ENCODE results near the gene SCN8A.

The SCN8A gene

DNA sequence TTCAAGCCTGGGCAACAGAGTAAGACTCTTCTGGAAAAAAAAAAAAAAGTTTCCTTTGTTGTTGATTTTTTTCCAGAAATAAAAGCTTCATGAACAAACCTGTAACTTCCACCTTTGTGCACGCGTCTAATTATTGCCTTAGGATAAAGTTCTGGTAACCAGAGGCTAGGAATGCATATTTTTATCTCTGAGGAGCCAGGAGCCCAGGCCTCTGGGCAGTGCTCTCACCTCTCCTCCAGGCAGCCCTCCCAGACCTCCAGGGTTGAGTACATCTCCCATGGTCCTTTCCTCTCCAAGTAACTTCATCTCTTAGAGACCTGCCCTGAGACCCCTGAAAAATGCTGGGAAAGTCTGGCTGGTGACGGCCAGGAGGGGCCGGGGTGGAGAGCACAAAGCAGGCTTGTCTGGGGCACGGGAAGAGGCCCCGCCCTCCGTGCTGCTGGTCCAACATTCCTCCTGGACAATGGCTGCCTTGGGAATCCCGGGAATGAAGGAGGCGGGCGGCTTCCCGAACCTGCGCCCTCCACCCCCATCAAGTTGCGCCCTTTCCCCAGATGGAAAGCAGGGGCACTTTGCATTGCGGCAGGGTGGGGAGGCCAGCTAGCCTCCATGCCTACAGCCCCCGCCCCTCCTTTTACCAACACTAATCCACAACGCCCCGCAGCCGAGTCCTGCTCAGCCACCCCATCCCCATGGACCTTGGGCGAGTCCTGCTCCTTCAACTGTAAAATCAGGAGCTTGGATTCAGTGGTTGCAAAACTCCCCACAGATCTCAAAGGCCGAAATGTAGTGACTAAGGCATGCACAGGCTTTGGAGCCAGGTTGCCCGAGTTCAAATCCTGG is 264.8 kb downstream of the SCN8A start:
- Mint-ChIP-seq H3K9me3 (no peaks in the 10 kb centered on the region), H3K4me1 (peaks cover 13% of the 10 kb centered on the region), H3K4me3 (no peak overlapping the region), H3K36me3 (no peaks in the 10 kb centered on the region), H3K27ac (no peak overlapping the region)
- ATAC-seq (no peak), DNase-seq (ENCODE audit: low spot score in 2 of 2) (no peak)

- H3K27ac Mint-ChIP-seq, result no peak overlapping the region
- no peak for ATAC-seq
- DNase-seq (ENCODE audit: low spot score in 2 of 2), result no peak
- H3K4me3 Mint-ChIP-seq, result no peak overlapping the region
- H3K4me1 Mint-ChIP-seq, result peaks cover 6% of the 10 kb centered on the region
- H3K36me3 Mint-ChIP-seq, result no peaks in the 10 kb centered on the region
- H3K9me3 Mint-ChIP-seq, result no peaks in the 10 kb centered on the region
Observed at GRCh38 chr12:51860986-51861385, 270.0 kb downstream of the SCN8A start.

Measured in stimulated activated effector memory CD8-positive, alpha-beta T cell treated with anti-CD3 and anti-CD28 coated beads, Interleukin-12 subunit alpha, Interleukin-12 subunit beta, amount 100 ng/mL, for 72 hours (primary cell).